Epithelial cell of proximal tubule (primary cell): Measurements from ENCODE around the gene KCNK4. TPM values are rescaled to one million over a fixed set of nuclear protein-coding genes. Genes with fewer than 3 reads are reported as not detected.
A peak's percentile ranks its signal among the peaks of the same experiment; 100 is the strongest.

Source experiments
- DNase-seq: peaks from one replicate; pipeline ENCODE4 v3.0.0-alpha.2; 2011; ENCODE audit warnings: low read depth
- H3K4me3 ChIP-seq: 2 replicates; pipeline ENCODE4 v1.5.1; 2011; ENCODE audit warnings: low read depth, mild to moderate bottlenecking, low read length
- total RNA-seq: library from RNA; depleted of rRNA; stranded (reverse); fragments of >200 nt; gene quantifications from 2 replicates; pipeline ENCODE4 v1.2.3, GENCODE V29; 2015
- TF ChIP-seq, protein P1 (sequence below): conservative IDR thresholded peaks from 2 replicates; pipeline ENCODE4 v1.5.1; 2012; ENCODE audit warnings: low read depth, mild to moderate bottlenecking, low read length

Gene KCNK4
- total RNA-seq, 1 donor from 2014 or later, result not detected

GRCh38 chr11:64269540-64270220, 21.4 kb upstream of the KCNK4 start:
- peak; percentile 98 for DNase-seq
- peak overlapping the region; percentile 80 for H3K4me3 ChIP-seq
- TF ChIP-seq, protein P1, sequence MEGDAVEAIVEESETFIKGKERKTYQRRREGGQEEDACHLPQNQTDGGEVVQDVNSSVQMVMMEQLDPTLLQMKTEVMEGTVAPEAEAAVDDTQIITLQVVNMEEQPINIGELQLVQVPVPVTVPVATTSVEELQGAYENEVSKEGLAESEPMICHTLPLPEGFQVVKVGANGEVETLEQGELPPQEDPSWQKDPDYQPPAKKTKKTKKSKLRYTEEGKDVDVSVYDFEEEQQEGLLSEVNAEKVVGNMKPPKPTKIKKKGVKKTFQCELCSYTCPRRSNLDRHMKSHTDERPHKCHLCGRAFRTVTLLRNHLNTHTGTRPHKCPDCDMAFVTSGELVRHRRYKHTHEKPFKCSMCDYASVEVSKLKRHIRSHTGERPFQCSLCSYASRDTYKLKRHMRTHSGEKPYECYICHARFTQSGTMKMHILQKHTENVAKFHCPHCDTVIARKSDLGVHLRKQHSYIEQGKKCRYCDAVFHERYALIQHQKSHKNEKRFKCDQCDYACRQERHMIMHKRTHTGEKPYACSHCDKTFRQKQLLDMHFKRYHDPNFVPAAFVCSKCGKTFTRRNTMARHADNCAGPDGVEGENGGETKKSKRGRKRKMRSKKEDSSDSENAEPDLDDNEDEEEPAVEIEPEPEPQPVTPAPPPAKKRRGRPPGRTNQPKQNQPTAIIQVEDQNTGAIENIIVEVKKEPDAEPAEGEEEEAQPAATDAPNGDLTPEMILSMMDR, result no peak

- TF ChIP-seq, protein P1, result no peak
- no peak overlapping the region for H3K4me3 ChIP-seq
- DNase-seq, result no peak
Measured at GRCh38 chr11:64275031-64275800, 15.9 kb upstream of the KCNK4 start.

- no peak for DNase-seq
- TF ChIP-seq, protein P1, result no peak
- H3K4me3 ChIP-seq, result no peak overlapping the region
Measured at GRCh38 chr11:64275841-64276240, 15.3 kb upstream of the KCNK4 start.

DNA sequence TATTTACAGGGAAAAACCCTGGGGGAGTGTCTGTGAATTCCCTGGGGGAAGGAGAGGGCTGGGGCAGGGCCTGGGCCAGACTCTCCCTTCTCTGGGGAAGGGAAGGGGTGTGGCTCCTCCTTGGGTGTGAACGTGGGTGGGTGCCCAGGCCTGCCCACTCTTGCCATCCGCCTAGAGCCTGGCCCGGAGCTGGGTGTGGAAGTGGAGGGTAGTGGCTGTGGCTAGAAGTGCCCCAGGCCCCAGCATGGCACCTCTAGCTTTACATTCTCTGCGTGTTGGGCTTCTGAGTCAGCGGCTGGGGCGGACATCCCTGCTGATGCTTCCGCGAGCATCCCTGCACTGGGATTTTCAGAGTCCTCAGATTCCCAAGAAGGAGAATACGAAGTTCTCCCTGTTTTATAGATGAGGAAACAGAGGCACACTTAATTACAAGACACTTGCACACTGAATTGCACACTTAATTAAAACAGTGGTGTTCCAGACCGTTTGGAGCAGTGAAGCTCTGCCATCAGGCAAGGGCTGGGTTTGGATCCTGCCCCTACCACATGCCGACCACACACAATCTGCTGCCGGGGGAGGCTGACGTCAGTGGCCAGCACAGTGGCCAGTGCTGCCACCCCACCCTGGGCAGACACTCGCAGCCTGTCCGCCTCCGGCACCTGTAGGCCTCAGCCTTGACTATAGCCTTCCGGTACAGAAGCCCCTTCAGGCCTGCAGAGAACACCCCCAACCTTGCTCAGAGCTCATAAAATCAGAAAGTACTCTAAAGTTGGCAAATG, 14.3 kb upstream of the KCNK4 start:
- no peak overlapping the region for H3K4me3 ChIP-seq
- DNase-seq, result no peak
- TF ChIP-seq, protein P1, result no peak

GRCh38 chr11:64278576-64279190, 12.4 kb upstream of the KCNK4 start:
- DNase-seq, result no peak
- TF ChIP-seq, protein P1, result no peak
- no peak overlapping the region for H3K4me3 ChIP-seq

GRCh38 chr11:64281957-64282770, 8.9 kb upstream of the KCNK4 start:
- DNase-seq, result no peak
- H3K4me3 ChIP-seq, result no peak overlapping the region
- TF ChIP-seq, protein P1, result no peak
